GM12878 (cell line): Measurements from ENCODE around the gene PSMD8. TPM values are rescaled to one million over a fixed set of nuclear protein-coding genes. Genes with fewer than 3 reads are reported as not detected.

Experiments used
- ATAC-seq: fragments of 200-7000 bp; cut with Tn5 transposase; 3 replicates; pipeline ENCODE4 v1.9.1; 2020; ENCODE audit warnings: mild to moderate bottlenecking, moderate library complexity
- BruUV-seq: library from RNA; stranded (reverse); fragments of 400-500 nt; replicated peaks from 2 replicates; lab custom pipeline; 2021; lab: Mats Ljungman, UMichigan
- CTCF ChIA-PET: fragments of 300-600 bp; sonication (Branson Sonifier 250); formaldehyde crosslinking; extraction: SDS; loops from one replicate; lab custom pipeline; 2021; ENCODE audit warnings: inconsistent platforms; lab: Yijun Ruan, JAX
- POLR2A ChIA-PET: fragments of 350-600 bp; formaldehyde crosslinking; extraction: SDS; loops from one replicate; lab custom pipeline; 2021; ENCODE audit warnings: inconsistent platforms; lab: Charles Lee
- RAD21 ChIA-PET: fragments of 300-600 bp; sonication (Branson Sonifier 250); formaldehyde crosslinking; loops from one replicate; lab custom pipeline; 2023; ENCODE audit warnings: antibody characterized with exemption; ENCODE audit not compliant: unreplicated experiment; lab: Charles Lee
- SMC1A ChIA-PET: fragments of 300-600 bp; sonication (Branson Sonifier 250); formaldehyde crosslinking; loops from one replicate; lab custom pipeline; 2023; ENCODE audit not compliant: unreplicated experiment, uncharacterized antibody; lab: Charles Lee
- DNase-seq: peaks from one replicate; pipeline ENCODE4 v3.0.0-alpha.2; 2011; ENCODE audit warnings: low read depth, low spot score
- FAIRE-seq: peaks from 3 replicates; lab custom pipeline; 2011; peaks lifted over from hg19 to GRCh38; lab: Jason Lieb, UNC
- H2AFZ ChIP-seq: 2 replicates; pipeline ENCODE4 v1.6.0; 2011; ENCODE audit warnings: low read depth, low read length, control low read depth; ENCODE audit not compliant: control insufficient read depth
- H3K27ac ChIP-seq: 2 replicates; pipeline ENCODE4 v1.5.1; 2011; ENCODE audit warnings: control low read depth; ENCODE audit not compliant: control insufficient read depth, insufficient read depth
- H3K27me3 ChIP-seq, 2 experiments: replicated peaks in 1 of 2; 2 replicates each; pipeline versions ENCODE4 v1.6.0 to v1.6.1; 2011; ENCODE audit warnings: low read length in 1 of 2; ENCODE audit not compliant: control insufficient read depth in 2 of 2, insufficient read depth in 2 of 2
- H3K36me3 ChIP-seq, 2 experiments: 2 replicates each; pipeline ENCODE4 v1.5.1; 2011; ENCODE audit warnings: low read length in 1 of 2; ENCODE audit not compliant: control insufficient read depth in 2 of 2, insufficient read depth in 2 of 2
- H3K4me1 ChIP-seq: 2 replicates; pipeline ENCODE4 v1.6.1; 2011; ENCODE audit warnings: mild to moderate bottlenecking, low read length, moderate library complexity, mixed read lengths; ENCODE audit not compliant: control insufficient read depth, insufficient read depth
- H3K4me2 ChIP-seq: 2 replicates; pipeline ENCODE4 v1.6.0; 2011; ENCODE audit warnings: control low read depth; ENCODE audit not compliant: control insufficient read depth, insufficient read depth
- H3K4me3 ChIP-seq: fragments of 200-600 bp; sonication (generic); 2 replicates; pipeline ENCODE4 v1.5.1; 2016
- H3K79me2 ChIP-seq: 2 replicates; pipeline ENCODE4 v1.6.0; 2011; ENCODE audit warnings: low read length; ENCODE audit not compliant: control insufficient read depth, insufficient read depth
- H3K9ac ChIP-seq: 2 replicates; pipeline ENCODE4 v1.8.0; 2011; ENCODE audit warnings: low read length, control low read depth, mixed read lengths; ENCODE audit not compliant: control insufficient read depth, insufficient read depth
- H3K9me3 ChIP-seq: replicated peaks from 3 replicates; pipeline ENCODE4 v1.5.1; 2011; ENCODE audit warnings: mild to moderate bottlenecking, low read length; ENCODE audit not compliant: control insufficient read depth, insufficient read depth
- H4K20me1 ChIP-seq: 2 replicates; pipeline ENCODE4 v1.6.0; 2011; ENCODE audit not compliant: control insufficient read depth, insufficient read depth
- BACH1 ChIP-seq: fragments of 450-650 bp; IDR thresholded peaks from 2 replicates; pipeline ENCODE4 v1.6.1; 2017; ENCODE audit warnings: mild to moderate bottlenecking, borderline replicate concordance
- HCFC1 ChIP-seq: fragments of 150-350 bp; IDR thresholded peaks from 2 replicates; pipeline ENCODE4 v1.6.1; 2014; ENCODE audit warnings: low read length
- NBN ChIP-seq: fragments of 450-650 bp; IDR thresholded peaks from 2 replicates; pipeline ENCODE4 v1.6.1; 2016
- NFXL1 ChIP-seq: fragments of 450-650 bp; IDR thresholded peaks from 2 replicates; pipeline ENCODE4 v1.6.1; 2017; ENCODE audit warnings: antibody characterized with exemption, mild to moderate bottlenecking, borderline replicate concordance
- NFYB ChIP-seq: IDR thresholded peaks from 2 replicates; pipeline ENCODE4 v1.6.1; 2011; ENCODE audit warnings: low read depth, mild to moderate bottlenecking, low read length, improper control_type of control experiment, moderate library complexity; ENCODE audit not compliant: insufficient read depth
- NR2C1 ChIP-seq: fragments of 450-650 bp; IDR thresholded peaks from 2 replicates; pipeline ENCODE4 v1.6.1; 2017; ENCODE audit warnings: antibody characterized with exemption, mild to moderate bottlenecking, moderate library complexity
- NR2F1 ChIP-seq: fragments of 450-650 bp; conservative IDR thresholded peaks from 2 replicates; pipeline ENCODE4 v1.6.1; 2017; ENCODE audit warnings: mild to moderate bottlenecking
- POLR2AphosphoS2 ChIP-seq: IDR thresholded peaks from 2 replicates; pipeline ENCODE4 v1.6.1; 2011; ENCODE audit warnings: low read depth, mild to moderate bottlenecking, low read length, improper control_type of control experiment, moderate library complexity
- RAD21 ChIP-seq: IDR thresholded peaks from 2 replicates; pipeline ENCODE4 v1.6.1; 2011; ENCODE audit warnings: mild to moderate bottlenecking, low read depth, low read length, moderate library complexity; ENCODE audit not compliant: insufficient read depth
- SREBF1 ChIP-seq: IDR thresholded peaks from 2 replicates; pipeline ENCODE4 v1.6.1; 2012; ENCODE audit warnings: mild to moderate bottlenecking, low read length
- SREBF2 ChIP-seq: IDR thresholded peaks from 2 replicates; pipeline ENCODE4 v1.6.1; 2012; ENCODE audit warnings: mild to moderate bottlenecking, low read length
- TAF1 ChIP-seq: IDR thresholded peaks from 2 replicates; pipeline ENCODE4 v1.6.1; 2011; ENCODE audit warnings: mild to moderate bottlenecking, low read depth, low read length, borderline replicate concordance
- WGBS: methylation state at CpG from one replicate; pipeline ENCODE4 v1.1.6; 2016; ENCODE audit warnings: low lambda C conversion rate; ENCODE audit not compliant: insufficient replicate concordance, insufficient coverage; ENCODE audit errors: missing lambda C conversion rate; 5-methylcytosine and 5-hydroxymethylcytosine counted together
- in situ Hi-C: fragments of 300-500 bp; cut with MboI; formaldehyde crosslinking; loops from 9 replicates; pipeline ENCODE4 v1.14.3; 2018; ENCODE audit warnings: mixed read lengths
- intact Hi-C: fragments of 100-400 bp; cut with micrococcal nuclease; formaldehyde crosslinking; loops from one replicate; pipeline ENCODE4 v1.14.2; 2022; ENCODE audit not compliant: unreplicated experiment
- polyA plus RNA-seq, 11 experiments: library from polyadenylated mRNA; depleted of rRNA in 4 of 11; unstranded in 6 of 11; stranded (reverse) in 5 of 11; fragments of >200 nt; fragmentation: Nextera tagmentation in 4 of 11; fragmentation: Illumina TruSeq in 1 of 11; extraction: Ambion mirVana in 4 of 11; extraction: Trizol in 1 of 11; gene quantifications; 1 replicate in 1 of 11; 2 replicates in 10 of 11; pipeline versions ENCODE4 v1.2.1 to v1.2.3, GENCODE V29; 2011 to 2016; ENCODE audit warnings: inconsistent platforms in 2 of 11, missing spikeins in 2 of 11, low read depth in 1 of 11
- total RNA-seq, 4 experiments: library from RNA; depleted of rRNA in 3 of 4; stranded (reverse); fragments of >200 nt in 3 of 4; fragmentation: Illumina TruSeq in 1 of 4; extraction: Trizol in 1 of 4; gene quantifications; 2 replicates each; pipeline versions ENCODE4 v1.2.1 to v1.2.3, GENCODE V29; 2013 to 2021
- TF ChIP-seq, protein P1 (sequence below): fragments of 150-350 bp; IDR thresholded peaks from 2 replicates; pipeline ENCODE4 v1.6.1; 2016; ENCODE audit warnings: low read depth, low read length
- TF ChIP-seq, protein P2 (sequence below): fragments of 450-650 bp; IDR thresholded peaks from 2 replicates; pipeline ENCODE4 v1.6.1; 2018; ENCODE audit warnings: mild to moderate bottlenecking, low read depth, moderate library complexity; ENCODE audit not compliant: partially characterized antibody

PSMD8 gene
- total and polyA plus RNA-seq, 10 of the 15 experiments (the other 5 are each of a cell fraction or from before 2014, with no cell fraction given): 81.2 to 409 (median 268) TPM

- TF ChIP-seq, protein P1, sequence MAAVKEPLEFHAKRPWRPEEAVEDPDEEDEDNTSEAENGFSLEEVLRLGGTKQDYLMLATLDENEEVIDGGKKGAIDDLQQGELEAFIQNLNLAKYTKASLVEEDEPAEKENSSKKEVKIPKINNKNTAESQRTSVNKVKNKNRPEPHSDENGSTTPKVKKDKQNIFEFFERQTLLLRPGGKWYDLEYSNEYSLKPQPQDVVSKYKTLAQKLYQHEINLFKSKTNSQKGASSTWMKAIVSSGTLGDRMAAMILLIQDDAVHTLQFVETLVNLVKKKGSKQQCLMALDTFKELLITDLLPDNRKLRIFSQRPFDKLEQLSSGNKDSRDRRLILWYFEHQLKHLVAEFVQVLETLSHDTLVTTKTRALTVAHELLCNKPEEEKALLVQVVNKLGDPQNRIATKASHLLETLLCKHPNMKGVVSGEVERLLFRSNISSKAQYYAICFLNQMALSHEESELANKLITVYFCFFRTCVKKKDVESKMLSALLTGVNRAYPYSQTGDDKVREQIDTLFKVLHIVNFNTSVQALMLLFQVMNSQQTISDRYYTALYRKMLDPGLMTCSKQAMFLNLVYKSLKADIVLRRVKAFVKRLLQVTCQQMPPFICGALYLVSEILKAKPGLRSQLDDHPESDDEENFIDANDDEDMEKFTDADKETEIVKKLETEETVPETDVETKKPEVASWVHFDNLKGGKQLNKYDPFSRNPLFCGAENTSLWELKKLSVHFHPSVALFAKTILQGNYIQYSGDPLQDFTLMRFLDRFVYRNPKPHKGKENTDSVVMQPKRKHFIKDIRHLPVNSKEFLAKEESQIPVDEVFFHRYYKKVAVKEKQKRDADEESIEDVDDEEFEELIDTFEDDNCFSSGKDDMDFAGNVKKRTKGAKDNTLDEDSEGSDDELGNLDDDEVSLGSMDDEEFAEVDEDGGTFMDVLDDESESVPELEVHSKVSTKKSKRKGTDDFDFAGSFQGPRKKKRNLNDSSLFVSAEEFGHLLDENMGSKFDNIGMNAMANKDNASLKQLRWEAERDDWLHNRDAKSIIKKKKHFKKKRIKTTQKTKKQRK: no peak
- TF ChIP-seq NFXL1 (no peak), NBN (no peak), NFYB (no peak), RAD21 (no peak)
- TF ChIP-seq, all 136 proteins: peak for 0
Measured at GRCh38 chr19:38399081-38399480, 24.7 kb downstream of the PSMD8 start (continued).

DNA sequence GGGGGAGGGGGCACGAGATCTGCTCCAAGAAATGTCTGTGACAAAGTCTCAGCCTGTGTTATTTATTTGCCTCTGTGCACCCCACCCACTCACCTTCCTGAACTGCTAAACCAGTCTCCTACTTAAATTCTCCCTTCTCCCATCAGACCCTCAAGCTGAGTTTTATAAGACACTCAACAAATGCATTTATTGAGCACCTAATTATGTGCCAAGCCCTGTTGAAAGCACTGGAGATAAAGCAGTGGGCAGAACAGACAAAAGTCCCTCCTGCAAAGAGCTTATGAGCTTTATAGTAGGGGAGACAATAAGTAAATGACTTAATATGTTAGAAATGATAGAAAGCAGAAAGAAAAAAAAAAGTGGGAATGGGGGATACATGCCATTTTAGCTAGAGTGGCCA, 25.2 kb downstream of the PSMD8 start:
- ChIA-PET POLR2A (no interaction called here), CTCF (interaction anchor here (0.5 to 1.9 kb wide), 4 partner anchors 28 to 489 kb away, joined by 3 to 4 read pairs (median 3); no protein-coding TSS in a partner anchor), RAD21 (no interaction called here), SMC1A (interaction anchor here (0.5 kb wide), 1 partner anchor 42 kb away, joined by 3 read pairs; no protein-coding TSS in a partner anchor)
- Histone ChIP-seq H4K20me1 (no peaks in the 10 kb centered on the region), H3K4me2 (no peak overlapping the region), H3K36me3 (no peaks in the 10 kb centered on the region), H2AFZ (no peak overlapping the region), H3K9ac (no peak overlapping the region), H3K4me3 (no peak overlapping the region), H3K79me2 (no peaks in the 10 kb centered on the region), H3K9me3 (no peaks in the 10 kb centered on the region), H3K27ac (no peak overlapping the region), H3K4me1 (no peaks in the 10 kb centered on the region), H3K27me3 (peaks cover 2 to 4% of the 10 kb centered on the region in 2 experiments; a peak in 3 of 4 replicates)
- DNase-seq (no peak), FAIRE-seq (no peak), ATAC-seq (no peak)
- in situ Hi-C loops (no loop called here), intact Hi-C loops (no loop called here)
- BruUV-seq: no TSS peak
- WGBS: 0% methylated on average over 1 of the region's 1 CpG
- TF ChIP-seq SREBF1 (no peak), NR2C1 (no peak), SREBF2 (no peak), POLR2AphosphoS2 (no peak), NR2F1 (no peak), TAF1 (no peak), HCFC1 (no peak), BACH1 (no peak)
- TF ChIP-seq, protein P2, sequence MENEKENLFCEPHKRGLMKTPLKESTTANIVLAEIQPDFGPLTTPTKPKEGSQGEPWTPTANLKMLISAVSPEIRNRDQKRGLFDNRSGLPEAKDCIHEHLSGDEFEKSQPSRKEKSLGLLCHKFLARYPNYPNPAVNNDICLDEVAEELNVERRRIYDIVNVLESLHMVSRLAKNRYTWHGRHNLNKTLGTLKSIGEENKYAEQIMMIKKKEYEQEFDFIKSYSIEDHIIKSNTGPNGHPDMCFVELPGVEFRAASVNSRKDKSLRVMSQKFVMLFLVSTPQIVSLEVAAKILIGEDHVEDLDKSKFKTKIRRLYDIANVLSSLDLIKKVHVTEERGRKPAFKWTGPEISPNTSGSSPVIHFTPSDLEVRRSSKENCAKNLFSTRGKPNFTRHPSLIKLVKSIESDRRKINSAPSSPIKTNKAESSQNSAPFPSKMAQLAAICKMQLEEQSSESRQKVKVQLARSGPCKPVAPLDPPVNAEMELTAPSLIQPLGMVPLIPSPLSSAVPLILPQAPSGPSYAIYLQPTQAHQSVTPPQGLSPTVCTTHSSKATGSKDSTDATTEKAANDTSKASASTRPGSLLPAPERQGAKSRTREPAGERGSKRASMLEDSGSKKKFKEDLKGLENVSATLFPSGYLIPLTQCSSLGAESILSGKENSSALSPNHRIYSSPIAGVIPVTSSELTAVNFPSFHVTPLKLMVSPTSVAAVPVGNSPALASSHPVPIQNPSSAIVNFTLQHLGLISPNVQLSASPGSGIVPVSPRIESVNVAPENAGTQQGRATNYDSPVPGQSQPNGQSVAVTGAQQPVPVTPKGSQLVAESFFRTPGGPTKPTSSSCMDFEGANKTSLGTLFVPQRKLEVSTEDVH: no peak
